Mammary epithelial cell (primary cell): ENCODE results near the gene ITPRID1.

Source experiments
- CTCF ChIP-seq, 2 donors: IDR thresholded peaks in 1 of 2; conservative IDR thresholded peaks in 1 of 2; 2 replicates each; pipeline ENCODE4 v1.5.1; 2011 to 2012; ENCODE audit warnings: inconsistent platforms in 2 of 2, low read length in 2 of 2, mild to moderate bottlenecking in 2 of 2, control low read depth in 1 of 2, low read depth in 1 of 2; ENCODE audit not compliant: insufficient read depth in 1 of 2; ENCODE audit errors: extremely low read depth in 1 of 2
- EZH2 ChIP-seq: IDR thresholded peaks from 2 replicates; pipeline ENCODE4 v1.6.1; 2012; ENCODE audit warnings: low read length, inconsistent platforms, borderline replicate concordance

- TF ChIP-seq CTCF (conservative IDR thresholded peaks at IDR 0.05 in 1 of 2, IDR thresholded peaks at IDR 0.05 in 1 of 2; ENCODE audit: extremely low read depth in 1 of 2, insufficient read depth in 1 of 2, low read depth in 1 of 2, low read length in 2 of 2), result no peak
- no peak for TF ChIP-seq EZH2
These were observed 119.6 kb downstream of the ITPRID1 start for GRCh38 chr7:31633467-31633866.
